IMR-90 (cell line): ENCODE data around the gene MINDY1. TPM values are rescaled to one million over a fixed set of nuclear protein-coding genes. Genes with fewer than 3 reads are reported as not detected.

Source experiments
- ATAC-seq: fragments of 200-7000 bp; cut with Tn5 transposase; 2 replicates; pipeline ENCODE4 v1.9.1; 2020; ENCODE audit warnings: low read depth, mild to moderate bottlenecking, moderate library complexity
- BruUV-seq: library from RNA; stranded (reverse); fragments of 400-500 nt; replicated peaks from 2 replicates; lab custom pipeline; 2021; lab: Mats Ljungman, UMichigan
- CTCF ChIA-PET: fragments of 300-600 bp; formaldehyde crosslinking; extraction: SDS; loops from one replicate; lab custom pipeline; 2021; ENCODE audit warnings: antibody characterized with exemption; lab: Yijun Ruan, JAX
- POLR2A ChIA-PET: fragments of 300-600 bp; sonication (Branson Sonifier 250); formaldehyde crosslinking; loops from one replicate; lab custom pipeline; 2022; ENCODE audit warnings: antibody characterized with exemption; ENCODE audit not compliant: unreplicated experiment; lab: Charles Lee
- DNase-seq: peaks from one replicate; pipeline ENCODE4 v3.0.0; 2013
- H2AFZ ChIP-seq: replicated peaks from 2 replicates; pipeline ENCODE3; 2013; ENCODE audit warnings: low read length, mild to moderate bottlenecking; ENCODE audit not compliant: poor library complexity
- H2AK5ac ChIP-seq: 2 replicates; pipeline ENCODE4 v1.6.1; 2013; ENCODE audit warnings: low read depth, low read length, inconsistent platforms
- H2AK9ac ChIP-seq: replicated peaks from 2 replicates; pipeline ENCODE3; 2013; ENCODE audit warnings: mild to moderate bottlenecking, low read depth, low read length, moderate library complexity; ENCODE audit not compliant: poor library complexity
- H2BK120ac ChIP-seq: 2 replicates; pipeline ENCODE4 v1.6.1; 2013; ENCODE audit warnings: low read depth, low read length, inconsistent platforms
- H2BK15ac ChIP-seq: 3 replicates; pipeline ENCODE4 v1.6.1; 2013; ENCODE audit warnings: low read depth, low read length, inconsistent platforms
- H2BK20ac ChIP-seq: 2 replicates; pipeline ENCODE4 v1.6.1; 2013; ENCODE audit warnings: low read depth, mild to moderate bottlenecking, inconsistent platforms, low read length, moderate library complexity
- H2BK5ac ChIP-seq: 2 replicates; pipeline ENCODE4 v1.6.1; 2013; ENCODE audit warnings: mild to moderate bottlenecking, low read depth, low read length, inconsistent platforms; ENCODE audit not compliant: poor library complexity, severe bottlenecking
- H3K14ac ChIP-seq: replicated peaks from 2 replicates; pipeline ENCODE4 v1.6.1; 2013; ENCODE audit warnings: low read depth, low read length, inconsistent platforms
- H3K18ac ChIP-seq: 2 replicates; pipeline ENCODE4 v1.6.1; 2013; ENCODE audit warnings: low read depth, low read length, control low read depth
- H3K23ac ChIP-seq: 2 replicates; pipeline ENCODE4 v1.6.1; 2013; ENCODE audit warnings: low read depth, low read length, inconsistent platforms
- H3K27ac ChIP-seq: 2 replicates; pipeline ENCODE4 v1.5.1; 2013; ENCODE audit warnings: mild to moderate bottlenecking, control low read depth, low read length; ENCODE audit not compliant: insufficient read depth
- H3K27me3 ChIP-seq: 2 replicates; pipeline ENCODE4 v1.6.1; 2013; ENCODE audit warnings: low read length; ENCODE audit not compliant: control insufficient read depth, insufficient read depth
- H3K36me3 ChIP-seq: 2 replicates; pipeline ENCODE4 v1.6.1; 2013; ENCODE audit warnings: low read length, mixed read lengths; ENCODE audit not compliant: control insufficient read depth, insufficient read depth
- H3K4ac ChIP-seq: 2 replicates; pipeline ENCODE4 v1.6.1; 2013; ENCODE audit warnings: low read depth, low read length, inconsistent platforms
- H3K4me1 ChIP-seq: 2 replicates; pipeline ENCODE4 v1.6.1; 2013; ENCODE audit warnings: low read length, mixed read lengths; ENCODE audit not compliant: control insufficient read depth, insufficient read depth
- H3K4me2 ChIP-seq: 2 replicates; pipeline ENCODE4 v1.6.1; 2013; ENCODE audit warnings: low read depth, mild to moderate bottlenecking, control low read depth, low read length, moderate library complexity
- H3K4me3 ChIP-seq: 2 replicates; pipeline ENCODE4 v1.5.1; 2013; ENCODE audit warnings: low read depth, mild to moderate bottlenecking, control low read depth, low read length, moderate library complexity; ENCODE audit not compliant: insufficient read depth
- H3K56ac ChIP-seq: 2 replicates; pipeline ENCODE4 v1.6.1; 2013; ENCODE audit warnings: low read length, inconsistent platforms; ENCODE audit not compliant: insufficient read depth; ENCODE audit errors: extremely low read depth
- H3K79me1 ChIP-seq, 2 experiments: 2 replicates each; pipeline ENCODE4 v1.6.1; 2013; ENCODE audit warnings: low read length in 2 of 2, inconsistent platforms in 1 of 2, low read depth in 1 of 2
- H3K9ac ChIP-seq: 2 replicates; pipeline ENCODE4 v1.6.1; 2013; ENCODE audit warnings: low read depth, low read length, control low read depth
- H3K9me1 ChIP-seq: 2 replicates; pipeline ENCODE4 v1.6.1; 2013; ENCODE audit warnings: low read length, inconsistent platforms; ENCODE audit not compliant: insufficient read depth
- H3K9me3 ChIP-seq: 2 replicates; pipeline ENCODE4 v1.6.1; 2013; ENCODE audit warnings: low read length; ENCODE audit not compliant: control insufficient read depth, insufficient read depth
- H4K20me1 ChIP-seq: 2 replicates; pipeline ENCODE4 v1.6.1; 2013; ENCODE audit warnings: low read length, inconsistent platforms; ENCODE audit not compliant: insufficient read depth
- H4K5ac ChIP-seq: 2 replicates; pipeline ENCODE4 v1.6.1; 2013; ENCODE audit warnings: mild to moderate bottlenecking, low read depth, low read length, control low read depth
- H4K8ac ChIP-seq, 2 experiments: 2 replicates each; pipeline ENCODE4 v1.6.1; 2013; ENCODE audit warnings: low read depth in 2 of 2, low read length in 2 of 2, control low read depth in 1 of 2, inconsistent platforms in 1 of 2
- H4K91ac ChIP-seq: 2 replicates; pipeline ENCODE4 v1.6.1; 2013; ENCODE audit warnings: low read depth, low read length, inconsistent platforms; ENCODE audit not compliant: insufficient read depth
- BHLHE40 ChIP-seq: fragments of 150-350 bp; IDR thresholded peaks from 2 replicates; pipeline ENCODE4 v1.6.1; 2016; ENCODE audit warnings: mild to moderate bottlenecking, low read depth, low read length
- CEBPB ChIP-seq: IDR thresholded peaks from 2 replicates; pipeline ENCODE4 v1.6.1; 2012; ENCODE audit warnings: low read depth, low read length, improper control_type of control experiment
- CHD1 ChIP-seq: IDR thresholded peaks from 2 replicates; pipeline ENCODE4 v1.6.1; 2012; ENCODE audit warnings: low read depth, low read length, improper control_type of control experiment
- CTCF ChIP-seq: conservative IDR thresholded peaks from 2 replicates; pipeline ENCODE4 v1.5.1; 2012; ENCODE audit warnings: mild to moderate bottlenecking, low read depth, low read length, improper control_type of control experiment
- ELK1 ChIP-seq: fragments of 150-350 bp; IDR thresholded peaks from 2 replicates; pipeline ENCODE4 v1.6.1; 2016; ENCODE audit warnings: low read depth, mild to moderate bottlenecking, low read length, moderate library complexity, borderline replicate concordance
- FOS ChIP-seq: fragments of 150-350 bp; IDR thresholded peaks from 2 replicates; pipeline ENCODE4 v1.6.1; 2016; ENCODE audit warnings: low read depth, low read length
- MAFK ChIP-seq: IDR thresholded peaks from 2 replicates; pipeline ENCODE4 v1.6.1; 2012; ENCODE audit warnings: low read depth, low read length, improper control_type of control experiment
- MAZ ChIP-seq: IDR thresholded peaks from 2 replicates; pipeline ENCODE4 v1.6.1; 2012; ENCODE audit warnings: low read depth, mild to moderate bottlenecking, low read length, improper control_type of control experiment, moderate library complexity, borderline replicate concordance
- MXI1 ChIP-seq: IDR thresholded peaks from 2 replicates; pipeline ENCODE4 v1.6.1; 2012; ENCODE audit warnings: low read depth, mild to moderate bottlenecking, low read length, moderate library complexity, borderline replicate concordance
- NFE2L2 ChIP-seq: fragments of 150-350 bp; IDR thresholded peaks from 2 replicates; pipeline ENCODE4 v1.6.1; 2016; ENCODE audit warnings: low read depth, mild to moderate bottlenecking, low read length
- POLR2A ChIP-seq: IDR thresholded peaks from 2 replicates; pipeline ENCODE4 v1.6.1; 2012; ENCODE audit warnings: mild to moderate bottlenecking, low read depth, low read length
- RAD21 ChIP-seq: IDR thresholded peaks from 2 replicates; pipeline ENCODE4 v1.6.1; 2012; ENCODE audit warnings: low read length, improper control_type of control experiment
- RCOR1 ChIP-seq: IDR thresholded peaks from 2 replicates; pipeline ENCODE4 v1.6.1; 2012; ENCODE audit warnings: mild to moderate bottlenecking, low read length, improper control_type of control experiment; ENCODE audit not compliant: insufficient replicate concordance
- RFX5 ChIP-seq: IDR thresholded peaks from 2 replicates; pipeline ENCODE4 v1.8.0; 2012; ENCODE audit warnings: low read depth, mild to moderate bottlenecking, low read length, moderate library complexity
- SMC3 ChIP-seq: fragments of 150-350 bp; IDR thresholded peaks from 2 replicates; pipeline ENCODE4 v1.6.1; 2016; ENCODE audit warnings: low read depth, mild to moderate bottlenecking, antibody characterized with exemption, low read length, moderate library complexity
- USF2 ChIP-seq: fragments of 150-350 bp; IDR thresholded peaks from 2 replicates; pipeline ENCODE4 v1.6.1; 2017; ENCODE audit warnings: mild to moderate bottlenecking, antibody characterized with exemption, low read length, low read depth
- WGBS, 2 experiments: methylation state at CpG; one replicate each; pipeline versions ENCODE4 v1.1.5 to v1.1.7; 2013; ENCODE audit warnings: missing lambda C conversion rate in 2 of 2; ENCODE audit not compliant: insufficient read length in 1 of 2; ENCODE audit errors: extremely low coverage in 2 of 2; 5-methylcytosine and 5-hydroxymethylcytosine counted together
- dilution Hi-C: fragments of 300-500 bp; cut with HindIII; formaldehyde crosslinking; loops from one replicate; pipeline ENCODE4 v1.14.3; 2018; ENCODE audit warnings: low sequenced_read_pairs; ENCODE audit not compliant: unreplicated experiment
- in situ Hi-C: fragments of 300-500 bp; cut with MboI; formaldehyde crosslinking; loops from 3 replicates; pipeline ENCODE4 v1.14.3; 2019; ENCODE audit warnings: low sequenced_read_pairs, inconsistent platforms, mixed read lengths
- intact Hi-C: fragments of 100-400 bp; cut with micrococcal nuclease; formaldehyde crosslinking; loops from 2 replicates; pipeline ENCODE4 v1.10.0; 2022
- polyA plus RNA-seq, 3 experiments: library from polyadenylated mRNA; depleted of rRNA; stranded (reverse); fragments of >200 nt; gene quantifications; 2 replicates each; pipeline ENCODE4 v1.2.3, GENCODE V29; 2012; ENCODE audit warnings: low replicate concordance in 1 of 3
- total RNA-seq: library from RNA; depleted of rRNA; stranded (reverse); fragments of >200 nt; gene quantifications from 2 replicates; pipeline ENCODE4 v1.2.3, GENCODE V29; 2012

Gene MINDY1
- total and polyA plus RNA-seq, 2 of the 4 experiments (the other 2 are of a cell fraction): 6.6 to 7.3 TPM

GRCh38 chr1:151043163-151043562, 36.5 kb upstream of the MINDY1 start:
- TF ChIP-seq BHLHE40 (no peak), NFE2L2 (no peak), CTCF (no peak), MAZ (no peak), CHD1 (no peak), RFX5 (no peak), RAD21 (no peak), FOS (no peak), MXI1 (no peak), CEBPB (no peak), MAFK (no peak), USF2 (no peak), RCOR1 (no peak), ELK1 (no peak), SMC3 (no peak), POLR2A (no peak)
- ATAC-seq (no peak), DNase-seq (no peak)
- H3K4ac ChIP-seq: no peak overlapping the region
- in situ Hi-C loops (no loop called here), intact Hi-C loops (no loop called here), dilution Hi-C loops (no loop called here)
- no peak overlapping the region for H2AK5ac ChIP-seq
- no peak overlapping the region for H4K91ac ChIP-seq
- no peak overlapping the region for H3K18ac ChIP-seq
- H4K8ac ChIP-seq: no peak overlapping the region
- no CpG with 5 or more reads among the region's 1 CpG for WGBS, 2 experiments
- no peaks in the 10 kb centered on the region for H3K9me3 ChIP-seq
- H3K36me3 ChIP-seq: no peaks in the 10 kb centered on the region
- H4K5ac ChIP-seq: no peak overlapping the region
- no peak overlapping the region for H3K23ac ChIP-seq
- no peak overlapping the region for H2AK9ac ChIP-seq
- no peak overlapping the region for H2AFZ ChIP-seq
- ChIA-PET POLR2A (no interaction called here), CTCF (no interaction called here)
- H2BK120ac ChIP-seq: no peak overlapping the region
- H3K27ac ChIP-seq: no peak overlapping the region
- no peaks in the 10 kb centered on the region for H4K20me1 ChIP-seq
- no peak overlapping the region for H2BK20ac ChIP-seq
- no peak overlapping the region for H3K4me2 ChIP-seq
- H3K79me1 ChIP-seq: peaks cover 0 to 4% of the 10 kb centered on the region in 2 experiments; a peak in 2 of 4 replicates
- no peak overlapping the region for H3K56ac ChIP-seq
- H2BK5ac ChIP-seq: no peak overlapping the region
- no peak overlapping the region for H3K9ac ChIP-seq
- no peak overlapping the region for H3K4me3 ChIP-seq
- H2BK15ac ChIP-seq: no peak overlapping the region
- H3K9me1 ChIP-seq: no peaks in the 10 kb centered on the region
- no TSS peak for BruUV-seq
- H3K14ac ChIP-seq: no peak overlapping the region
- H3K4me1 ChIP-seq: peaks cover 2% of the 10 kb centered on the region
- no peaks in the 10 kb centered on the region for H3K27me3 ChIP-seq
